HAP-1 (cell line): ENCODE measurements around the gene C3orf18.

ENCODE experiments used
- DNase-seq, 2 experiments: peaks; one replicate each; pipeline ENCODE4 v3.0.0-alpha.2; 2016 to 2020; ENCODE audit warnings: low spot score in 2 of 2
- H3K27me3 ChIP-seq: fragments of 250-450 bp; sonication (Bioruptor Pico); 2 replicates; pipeline ENCODE4 v1.5.1; 2020; ENCODE audit warnings: low read depth, mild to moderate bottlenecking, moderate library complexity
- H3K36me3 ChIP-seq: fragments of 250-450 bp; sonication (Bioruptor Pico); replicated peaks from 2 replicates; pipeline ENCODE4 v1.5.1; 2020; ENCODE audit warnings: mild to moderate bottlenecking
- H3K4me1 ChIP-seq: fragments of 250-450 bp; sonication (Bioruptor Pico); 2 replicates; pipeline ENCODE4 v1.5.1; 2020; ENCODE audit warnings: mild to moderate bottlenecking
- H3K4me3 ChIP-seq: fragments of 250-450 bp; sonication (Bioruptor Pico); 2 replicates; pipeline ENCODE4 v1.5.1; 2020; ENCODE audit warnings: mild to moderate bottlenecking, moderate library complexity
- H3K9me3 ChIP-seq: fragments of 250-450 bp; sonication (Bioruptor Pico); 2 replicates; pipeline ENCODE4 v1.5.1; 2020; ENCODE audit warnings: mild to moderate bottlenecking, moderate library complexity
- in situ Hi-C: fragments of 300-500 bp; cut with MboI; formaldehyde crosslinking; loops from 3 replicates; pipeline ENCODE4 v1.14.3; 2020; ENCODE audit warnings: low sequenced_read_pairs, inconsistent platforms, mixed read lengths

The C3orf18 gene

DNA sequence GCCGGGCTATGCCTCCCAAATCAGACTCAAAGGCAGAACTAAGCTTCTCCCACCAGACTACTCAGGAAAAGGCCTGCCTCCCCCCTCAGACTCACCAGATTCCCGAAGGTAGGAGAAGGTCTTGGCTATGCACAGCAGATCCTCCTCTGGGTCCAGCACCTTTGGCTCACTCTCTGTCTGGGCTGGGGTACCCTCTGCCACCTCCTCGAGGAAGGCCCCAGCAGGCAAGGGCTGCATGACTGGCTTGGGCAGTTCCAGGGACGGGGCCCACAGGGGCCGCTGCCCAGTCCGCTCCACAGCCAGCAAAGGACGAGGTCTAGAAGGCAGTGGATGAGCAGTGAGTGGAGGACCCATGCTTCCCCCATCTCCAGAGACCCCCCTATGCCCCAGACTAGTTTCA is 40.7 kb upstream of the C3orf18 start:
- peaks cover 4% of the 10 kb centered on the region; the same call in 1 of the 2 replicates for H3K36me3 ChIP-seq
- in situ Hi-C loops, result no loop called here
- peaks cover 12% of the 10 kb centered on the region for H3K4me1 ChIP-seq
- DNase-seq, result no peak
- no peak overlapping the region for H3K4me3 ChIP-seq
- H3K27me3 ChIP-seq, result no peaks in the 10 kb centered on the region
- H3K9me3 ChIP-seq, result no peaks in the 10 kb centered on the region

DNA sequence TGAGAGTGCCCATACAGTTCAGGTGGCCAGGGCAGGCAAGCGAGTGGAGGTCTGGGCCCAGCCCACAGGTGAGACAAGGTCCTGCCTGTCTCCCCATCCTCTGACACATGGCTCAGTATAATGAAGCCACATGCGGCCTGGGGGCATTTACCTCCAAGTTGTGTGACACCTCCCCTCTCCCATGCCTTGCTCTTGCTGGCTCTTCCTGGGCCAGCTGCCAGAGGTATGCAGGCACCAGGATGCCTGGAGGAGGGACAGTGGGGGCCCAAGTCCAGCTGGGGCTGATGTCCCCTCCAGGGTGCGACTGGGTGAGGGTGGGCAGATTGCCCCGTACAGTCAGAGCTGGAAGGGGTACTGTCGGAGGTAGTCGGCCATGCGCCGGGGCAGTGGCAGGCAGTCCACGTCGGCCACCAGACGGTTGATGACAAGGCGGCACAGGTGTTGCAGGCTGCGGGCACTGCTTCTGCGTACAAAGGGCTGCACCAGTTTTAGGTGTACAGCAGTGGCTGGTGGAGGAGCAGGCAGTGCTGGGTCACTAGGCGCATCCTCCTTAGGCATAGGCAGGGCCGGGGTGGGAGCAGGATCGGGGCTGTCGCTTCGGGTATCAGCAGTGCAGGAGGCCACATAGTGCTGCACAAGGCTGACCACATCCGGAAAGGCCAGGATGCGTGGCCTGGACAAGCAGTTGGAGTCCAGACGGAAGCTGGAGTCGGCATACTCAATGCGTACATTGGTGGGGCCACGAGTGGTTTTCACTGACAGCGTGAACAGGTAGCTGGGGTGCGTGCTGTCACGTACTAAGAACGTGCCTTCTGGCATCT is 39.9 kb upstream of the C3orf18 start:
- in situ Hi-C loops, result no loop called here
- Histone ChIP-seq H3K4me1 (peaks cover 12% of the 10 kb centered on the region), H3K4me3 (no peak overlapping the region), H3K27me3 (no peaks in the 10 kb centered on the region), H3K36me3 (peaks cover 4% of the 10 kb centered on the region; the same call in 1 of the 2 replicates), H3K9me3 (no peaks in the 10 kb centered on the region)
- DNase-seq, result no peak

DNA sequence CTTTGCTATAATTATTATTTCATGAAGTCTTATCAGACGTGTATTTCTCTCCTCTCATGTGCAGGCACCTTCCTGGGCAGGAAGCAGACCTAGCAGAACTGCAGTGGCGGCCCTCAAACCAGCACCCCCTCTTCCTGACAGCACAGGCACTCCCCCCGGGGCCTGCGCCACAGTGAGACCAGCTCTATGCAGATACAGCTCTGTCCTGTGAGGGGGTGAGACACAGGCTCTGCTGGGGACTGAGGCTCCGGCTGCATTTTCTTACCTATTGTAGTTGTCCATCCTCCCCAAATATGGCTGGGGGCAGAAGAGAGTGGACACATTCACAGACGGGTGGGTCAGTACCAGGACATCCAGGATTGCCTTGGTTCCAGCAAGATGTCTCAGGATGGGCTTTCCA is 39.0 kb upstream of the C3orf18 start:
- Histone ChIP-seq H3K36me3 (peaks cover 4% of the 10 kb centered on the region; the same call in 1 of the 2 replicates), H3K4me1 (peaks cover 9% of the 10 kb centered on the region), H3K4me3 (no peak overlapping the region), H3K27me3 (no peaks in the 10 kb centered on the region), H3K9me3 (no peaks in the 10 kb centered on the region)
- no peak for DNase-seq
- in situ Hi-C loops, result no loop called here

DNA sequence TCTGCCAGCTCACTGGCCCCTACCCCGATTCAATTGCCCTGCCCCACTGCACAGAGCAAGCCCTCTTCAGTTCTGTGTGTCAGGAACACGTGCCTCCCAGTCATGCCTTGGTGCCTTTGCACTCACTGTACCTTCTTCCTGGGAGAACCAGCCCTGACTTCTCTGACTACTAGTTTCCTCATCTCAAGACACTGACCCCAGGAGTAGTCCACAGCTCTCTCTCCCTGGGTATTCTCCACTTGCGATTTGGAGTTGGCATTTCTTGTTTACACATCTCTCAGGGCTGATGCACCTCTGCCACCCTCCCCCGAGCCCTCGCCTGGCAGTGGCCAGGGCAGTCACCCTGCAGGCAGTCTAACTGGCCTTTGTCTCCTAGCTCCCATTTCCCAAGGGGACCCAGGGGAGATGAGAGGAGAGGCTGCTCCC is 38.4 kb upstream of the C3orf18 start:
- no peak overlapping the region for H3K4me3 ChIP-seq
- peaks cover 4% of the 10 kb centered on the region; the same call in 1 of the 2 replicates for H3K36me3 ChIP-seq
- in situ Hi-C loops, result no loop called here
- peaks cover 4% of the 10 kb centered on the region for H3K4me1 ChIP-seq
- no peak for DNase-seq
- H3K27me3 ChIP-seq, result no peaks in the 10 kb centered on the region
- H3K9me3 ChIP-seq, result no peaks in the 10 kb centered on the region

DNA sequence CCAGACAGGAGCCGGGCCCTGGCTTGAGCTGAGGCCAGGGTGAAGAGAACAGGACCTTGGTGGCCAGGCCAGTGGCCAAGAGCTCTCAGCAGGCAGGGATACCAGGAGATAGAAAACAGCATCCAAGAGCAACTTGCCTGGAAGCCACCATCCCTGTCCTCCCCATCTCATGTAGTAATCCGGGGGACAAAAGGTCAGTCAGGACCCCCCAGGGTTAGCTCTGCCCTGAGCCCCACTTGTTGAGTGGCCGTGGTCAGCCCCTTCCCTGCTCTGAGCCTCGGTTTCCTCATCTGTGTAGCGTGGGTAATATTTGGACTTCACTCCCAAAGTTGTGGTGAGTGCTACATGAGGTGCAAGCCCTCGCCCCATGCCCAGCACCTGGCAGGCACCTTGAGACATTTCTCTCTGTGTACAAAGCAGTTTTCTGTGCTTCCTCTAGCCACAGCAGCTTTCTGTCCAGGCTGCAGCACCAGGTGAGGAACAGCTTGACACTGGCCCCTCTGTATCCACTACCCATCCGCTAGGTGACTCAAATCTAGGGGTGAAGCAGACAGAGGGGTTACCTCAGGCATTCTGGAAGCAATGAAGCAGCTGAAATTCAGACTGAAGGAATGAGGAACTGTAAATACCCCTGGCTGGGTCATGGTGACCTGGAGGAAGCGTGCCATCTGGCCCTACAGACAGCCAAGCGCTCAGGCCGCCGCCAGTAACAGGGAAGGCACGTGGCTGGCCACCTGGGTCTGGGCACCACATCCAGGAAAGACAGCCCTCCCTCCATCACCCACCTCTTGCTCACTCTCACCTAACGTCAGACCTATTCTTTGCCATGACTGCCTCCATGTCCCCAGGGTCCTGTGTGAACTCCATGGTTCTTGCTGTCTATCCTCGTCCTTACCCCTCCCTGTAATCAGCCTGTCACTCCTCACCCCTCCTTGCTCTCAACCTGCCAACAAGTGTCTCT is 37.4 kb upstream of the C3orf18 start:
- no peaks in the 10 kb centered on the region for H3K9me3 ChIP-seq
- H3K4me3 ChIP-seq, result no peak overlapping the region
- no peak for DNase-seq
- peaks cover 4% of the 10 kb centered on the region; the same call in 1 of the 2 replicates for H3K36me3 ChIP-seq
- in situ Hi-C loops, result no loop called here
- H3K27me3 ChIP-seq, result no peaks in the 10 kb centered on the region
- H3K4me1 ChIP-seq, result no peaks in the 10 kb centered on the region

DNA sequence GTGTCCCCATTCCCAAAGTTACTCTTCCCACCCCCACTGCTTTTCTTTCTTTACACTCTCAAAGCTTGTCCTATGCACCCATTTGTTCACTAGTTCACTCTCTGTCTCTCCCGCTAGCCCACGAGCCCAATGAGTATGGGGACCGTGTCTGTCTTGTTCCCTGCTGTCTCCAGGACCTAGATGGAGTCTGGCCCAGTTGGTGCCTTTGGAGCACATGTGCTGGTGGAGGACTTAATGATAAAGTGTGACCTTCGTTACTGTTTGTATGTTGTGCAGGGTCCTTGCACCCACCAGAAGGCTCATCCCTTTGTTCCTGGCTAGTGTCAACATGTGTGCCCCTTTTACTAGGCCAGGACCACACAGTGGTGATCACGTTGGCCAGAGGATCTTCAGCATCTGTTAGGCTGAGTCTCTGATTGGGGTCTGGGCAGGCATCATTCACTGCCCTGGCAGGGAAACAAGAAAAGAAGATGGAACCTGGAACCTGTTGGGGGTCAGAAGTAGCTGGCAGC is 36.6 kb upstream of the C3orf18 start:
- Histone ChIP-seq H3K4me1 (no peaks in the 10 kb centered on the region), H3K9me3 (no peaks in the 10 kb centered on the region), H3K4me3 (no peak overlapping the region), H3K27me3 (no peaks in the 10 kb centered on the region), H3K36me3 (peaks cover 4% of the 10 kb centered on the region; the same call in 1 of the 2 replicates)
- DNase-seq, result no peak
- in situ Hi-C loops, result no loop called here

DNA sequence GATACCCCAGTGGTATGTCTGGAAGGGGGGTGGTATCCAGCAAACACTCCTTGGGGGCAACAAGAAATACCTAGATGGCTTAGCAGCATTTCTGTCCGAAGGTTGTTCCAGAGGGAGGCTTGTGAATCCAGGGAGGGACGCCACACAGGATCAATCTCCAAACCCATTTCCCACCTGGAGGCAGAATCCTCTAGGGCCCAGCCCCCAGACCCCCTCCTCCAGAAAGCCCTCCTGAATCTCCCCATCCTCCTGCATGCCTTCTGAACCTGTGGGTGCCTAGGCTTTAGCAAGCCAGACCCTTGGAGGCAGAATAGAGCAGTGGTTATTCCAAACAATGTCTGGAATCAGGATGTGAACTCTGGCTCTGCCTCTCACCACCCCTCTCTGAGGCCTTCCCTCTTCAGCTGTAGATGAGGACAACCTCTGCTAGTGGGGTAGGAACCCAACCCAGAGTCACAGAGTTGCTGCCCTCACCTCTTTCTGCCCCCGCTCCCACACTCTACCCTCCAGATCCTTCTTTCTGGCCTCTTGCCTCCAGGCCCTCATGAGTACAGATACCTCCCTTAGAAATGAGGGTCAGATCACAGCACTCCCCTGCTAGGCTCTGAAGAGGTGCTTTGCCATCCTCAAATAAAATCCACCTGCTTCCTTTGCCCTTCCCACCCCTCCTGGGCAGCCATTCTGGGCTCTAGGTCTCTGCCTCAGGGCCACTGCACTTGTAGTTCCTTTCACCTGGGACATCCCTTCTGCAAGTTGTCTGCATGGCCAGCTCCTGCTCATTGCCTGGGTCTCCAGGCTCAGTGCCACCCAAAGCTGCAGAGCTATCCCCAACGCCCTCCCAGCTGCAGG is 35.9 kb upstream of the C3orf18 start:
- DNase-seq, result no peak
- in situ Hi-C loops, result no loop called here
- H3K4me1 ChIP-seq, result no peaks in the 10 kb centered on the region

DNA sequence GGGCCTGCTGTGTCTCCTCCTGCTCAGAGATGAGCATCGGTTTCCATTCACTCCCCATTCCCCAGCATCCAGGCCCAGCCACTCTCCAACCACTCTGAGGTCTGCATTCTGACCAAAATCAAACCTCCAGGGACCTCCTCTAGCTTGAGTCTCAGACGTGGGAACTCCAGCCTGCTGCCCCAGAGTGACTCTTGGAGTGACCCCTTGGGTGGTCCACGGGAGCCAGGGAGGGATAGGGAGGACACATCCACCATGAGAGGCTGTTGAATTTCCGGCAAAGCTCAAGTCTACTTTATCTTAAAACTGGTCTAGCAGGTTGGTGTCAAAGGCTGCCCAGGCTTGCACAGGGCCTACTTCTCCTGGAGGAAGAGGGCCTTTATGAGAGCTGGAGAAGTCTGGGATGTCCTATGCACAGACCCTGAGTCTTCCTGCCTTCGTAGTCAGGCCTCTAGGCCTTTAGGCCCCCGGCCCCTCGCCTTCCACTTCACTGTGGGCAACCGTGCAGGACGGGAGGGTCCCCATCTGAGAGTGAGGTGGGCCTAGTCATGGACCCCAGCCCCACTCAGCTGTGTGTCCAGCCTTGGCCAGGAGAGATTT is 35.1 kb upstream of the C3orf18 start:
- H3K36me3 ChIP-seq, result peaks cover 4% of the 10 kb centered on the region; the same call in 1 of the 2 replicates
- H3K9me3 ChIP-seq, result no peaks in the 10 kb centered on the region
- in situ Hi-C loops, result no loop called here
- DNase-seq, result no peak
- no peaks in the 10 kb centered on the region for H3K27me3 ChIP-seq
- no peaks in the 10 kb centered on the region for H3K4me1 ChIP-seq
- H3K4me3 ChIP-seq, result no peak overlapping the region

More for the DNA sequence above, 35.9 kb upstream of the C3orf18 start:
- Histone ChIP-seq H3K4me3 (no peak overlapping the region), H3K36me3 (peaks cover 4% of the 10 kb centered on the region; the same call in 1 of the 2 replicates), H3K27me3 (no peaks in the 10 kb centered on the region), H3K9me3 (no peaks in the 10 kb centered on the region)

DNA sequence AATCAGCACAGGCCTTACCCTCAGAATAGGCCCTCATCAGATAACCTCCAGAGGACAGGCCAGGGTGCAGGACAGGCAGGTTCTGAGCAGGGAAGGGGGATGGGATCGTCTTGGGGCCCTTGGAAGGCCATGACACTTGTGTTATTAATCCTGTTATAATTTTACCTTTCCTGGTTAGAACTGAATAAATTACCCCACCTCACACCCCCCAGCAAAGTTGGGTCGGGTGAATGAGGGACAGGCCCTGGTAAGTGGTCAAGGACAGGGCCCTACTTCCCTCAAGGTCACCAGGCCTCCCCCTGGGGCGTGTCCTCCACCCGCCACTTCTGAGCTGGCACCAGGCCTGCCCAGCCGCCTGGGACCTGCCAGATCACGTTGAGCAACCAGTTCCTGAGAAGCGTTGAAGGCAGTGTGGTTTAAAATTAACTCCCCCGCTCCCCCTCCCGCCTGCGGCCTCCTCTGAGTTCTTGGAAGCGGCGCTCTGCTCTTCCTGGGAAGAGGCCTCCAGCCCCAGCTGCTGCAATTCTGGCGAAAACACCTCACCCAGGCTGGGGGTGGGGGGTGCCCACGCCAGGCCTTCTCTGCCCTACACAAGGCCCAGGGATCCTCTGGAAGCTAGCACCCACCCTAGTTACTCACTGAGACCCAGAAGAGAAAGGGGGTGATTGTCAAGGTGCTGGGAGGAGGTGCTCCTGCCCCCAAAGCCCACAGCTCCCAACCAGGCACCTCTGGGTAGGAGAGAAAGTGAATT is 33.5 kb upstream of the C3orf18 start:
- H3K4me1 ChIP-seq, result no peaks in the 10 kb centered on the region
- no peaks in the 10 kb centered on the region for H3K27me3 ChIP-seq
- in situ Hi-C loops, result no loop called here
- H3K4me3 ChIP-seq, result no peak overlapping the region
- H3K36me3 ChIP-seq, result peaks cover 4% of the 10 kb centered on the region; the same call in 1 of the 2 replicates
- DNase-seq, result peak in 1 of 2 experiments; percentile 55
- H3K9me3 ChIP-seq, result no peaks in the 10 kb centered on the region

DNA sequence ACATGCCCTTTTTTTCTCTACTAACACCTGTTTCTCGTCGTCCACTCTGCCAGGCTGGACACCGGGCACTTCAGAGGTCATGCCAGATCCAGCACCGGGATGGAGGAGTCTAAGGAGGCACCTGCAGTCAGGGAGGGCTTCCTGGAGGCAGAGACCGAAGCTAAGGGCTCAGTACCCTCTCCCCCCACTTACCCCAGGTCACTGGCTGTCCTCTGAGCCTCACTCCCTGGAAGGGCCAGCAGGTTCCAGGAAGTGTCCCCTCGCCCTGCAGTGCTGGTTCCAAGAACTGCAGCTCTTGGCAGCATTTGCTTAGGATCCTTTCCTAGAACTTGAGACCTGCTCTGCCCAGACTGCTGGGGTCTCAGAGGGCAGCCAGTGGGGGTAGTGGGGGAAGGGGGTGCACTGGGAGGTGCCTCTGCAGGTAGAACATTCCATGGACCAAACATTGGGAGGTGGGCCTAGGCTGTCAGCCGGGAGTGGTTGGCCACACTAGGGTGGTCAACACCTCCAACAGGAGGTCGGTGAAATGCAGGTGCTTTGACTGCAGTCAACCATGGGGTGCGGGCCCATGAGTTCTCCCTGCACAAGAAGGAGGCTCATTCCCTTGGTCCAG is 32.7 kb upstream of the C3orf18 start:
- H3K9me3 ChIP-seq, result no peaks in the 10 kb centered on the region
- H3K4me3 ChIP-seq, result no peak overlapping the region
- no peaks in the 10 kb centered on the region for H3K36me3 ChIP-seq
- in situ Hi-C loops, result no loop called here
- no peak for DNase-seq
- no peaks in the 10 kb centered on the region for H3K4me1 ChIP-seq
- H3K27me3 ChIP-seq, result no peaks in the 10 kb centered on the region

DNA sequence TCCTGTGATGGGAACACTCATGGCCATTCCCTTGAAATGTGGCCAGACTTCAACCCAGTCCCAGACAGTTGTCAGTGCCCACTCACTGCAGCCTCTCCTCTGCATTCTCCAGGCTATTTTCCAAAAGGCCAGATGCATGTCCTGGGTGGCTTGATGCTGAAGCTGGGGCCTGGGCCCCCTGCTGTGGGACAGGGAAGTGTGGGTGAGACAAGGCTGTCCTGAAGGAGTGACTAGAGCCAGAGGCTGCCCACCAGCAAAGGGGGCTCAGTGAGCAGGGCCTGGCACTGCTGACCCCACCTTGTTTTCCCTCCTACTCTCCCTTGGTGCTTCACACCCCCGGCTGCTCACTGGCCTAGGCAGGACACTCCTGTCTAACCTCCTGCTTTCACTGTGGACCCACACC is 32.2 kb upstream of the C3orf18 start:
- no peaks in the 10 kb centered on the region for H3K9me3 ChIP-seq
- in situ Hi-C loops, result no loop called here
- H3K4me1 ChIP-seq, result no peaks in the 10 kb centered on the region
- DNase-seq, result no peak
- H3K36me3 ChIP-seq, result no peaks in the 10 kb centered on the region
- no peaks in the 10 kb centered on the region for H3K27me3 ChIP-seq
- H3K4me3 ChIP-seq, result no peak overlapping the region
